Endothelial cell of umbilical vein (primary cell): Measurements from ENCODE around the gene CRHR1. TPM values are rescaled to one million over a fixed set of nuclear protein-coding genes. Genes with fewer than 3 reads are reported as not detected.

ENCODE experiments used
- BruUV-seq: library from RNA; stranded (reverse); fragments of 400-500 nt; replicated peaks from 2 replicates; lab custom pipeline; 2021; lab: Mats Ljungman, UMichigan
- CTCF ChIA-PET: fragments of 300-600, 350-600 bp; sonication (Branson Sonifier 250); formaldehyde crosslinking; loops from one replicate; lab custom pipeline; 2021; ENCODE audit warnings: antibody characterized with exemption, inconsistent platforms; lab: Charles Lee
- POLR2A ChIA-PET: fragments of 300-600, 350-600 bp; sonication (Branson Sonifier 250); formaldehyde crosslinking; loops from one replicate; lab custom pipeline; 2021; ENCODE audit warnings: antibody characterized with exemption, inconsistent platforms; lab: Charles Lee
- DNase-seq: peaks from one replicate; pipeline ENCODE4 v3.0.0-alpha.2; 2011; ENCODE audit warnings: low read depth, low spot score
- FAIRE-seq: peaks from 2 replicates; lab custom pipeline; 2011; peaks lifted over from hg19 to GRCh38; lab: Jason Lieb, UNC
- H2AFZ ChIP-seq: 2 replicates; pipeline ENCODE4 v1.6.0; 2012; ENCODE audit warnings: low read depth, low read length, control low read depth, inconsistent platforms
- H3K27ac ChIP-seq: 2 replicates; pipeline ENCODE4 v1.5.1; 2011; ENCODE audit warnings: low read depth, mild to moderate bottlenecking, control low read depth, low read length, moderate library complexity; ENCODE audit not compliant: insufficient read depth
- H3K27me3 ChIP-seq, 2 experiments: 2 replicates each; pipeline versions ENCODE4 v1.6.0 to v1.6.1; 2011; ENCODE audit warnings: low read length in 2 of 2, mixed read lengths in 1 of 2; ENCODE audit not compliant: control insufficient read depth in 2 of 2, insufficient read depth in 2 of 2
- H3K36me3 ChIP-seq, 2 experiments: 2 replicates in 1 of 2; 3 replicates in 1 of 2; pipeline ENCODE4 v1.5.1; 2011; ENCODE audit warnings: low read length in 2 of 2, mild to moderate bottlenecking in 1 of 2, moderate library complexity in 1 of 2; ENCODE audit not compliant: control insufficient read depth in 2 of 2, insufficient read depth in 2 of 2; ENCODE audit errors: extremely low read depth in 1 of 2
- H3K4me1 ChIP-seq: 3 replicates; pipeline ENCODE4 v1.5.1; 2011; ENCODE audit warnings: mild to moderate bottlenecking, low read length; ENCODE audit not compliant: control insufficient read depth, insufficient read depth; ENCODE audit errors: extremely low read depth
- H3K4me2 ChIP-seq: 2 replicates; pipeline ENCODE4 v1.6.1; 2011; ENCODE audit warnings: low read length, control low read depth, mixed read lengths; ENCODE audit not compliant: insufficient read depth
- H3K4me3 ChIP-seq, 3 experiments: fragments of 200-600 bp in 1 of 3; sonication (generic), shearing (Covaris generic) in 1 of 3; replicated peaks in 1 of 3; 2 replicates each; pipeline ENCODE4 v1.5.1; 2011 to 2016; ENCODE audit warnings: control low read depth in 3 of 3, low read length in 3 of 3, mild to moderate bottlenecking in 2 of 3, inconsistent platforms in 1 of 3, low read depth in 1 of 3, moderate library complexity in 1 of 3; ENCODE audit not compliant: insufficient read depth in 1 of 3
- H3K79me2 ChIP-seq: 2 replicates; pipeline ENCODE4 v1.6.0; 2012; ENCODE audit warnings: low read length, inconsistent platforms; ENCODE audit not compliant: control insufficient read depth, insufficient read depth
- H3K9ac ChIP-seq: replicated peaks from 2 replicates; pipeline ENCODE3; 2011; ENCODE audit warnings: low read length, control low read depth; ENCODE audit not compliant: insufficient read depth; ENCODE audit errors: extremely low read depth
- H3K9me1 ChIP-seq: replicated peaks from 3 replicates; pipeline ENCODE4 v1.6.0; 2011; ENCODE audit warnings: mild to moderate bottlenecking, low read length; ENCODE audit not compliant: control insufficient read depth, insufficient read depth; ENCODE audit errors: extremely low read depth
- H3K9me3 ChIP-seq: replicated peaks from 2 replicates; pipeline ENCODE4 v1.5.1; 2012; ENCODE audit warnings: low read length, inconsistent platforms; ENCODE audit not compliant: control insufficient read depth, insufficient read depth
- H4K20me1 ChIP-seq: replicated peaks from 2 replicates; pipeline ENCODE3; 2011; ENCODE audit warnings: mild to moderate bottlenecking, low read length; ENCODE audit not compliant: control insufficient read depth, insufficient read depth; ENCODE audit errors: extremely low read depth
- EZH2 ChIP-seq: IDR thresholded peaks from 2 replicates; pipeline ENCODE4 v1.6.1; 2012; ENCODE audit warnings: borderline replicate concordance, low read depth, mild to moderate bottlenecking, moderate library complexity, low read length, inconsistent platforms; ENCODE audit not compliant: severe bottlenecking
- FOS ChIP-seq: IDR thresholded peaks from 2 replicates; pipeline ENCODE4 v1.6.1; 2011; ENCODE audit warnings: mild to moderate bottlenecking, low read length, moderate library complexity, borderline replicate concordance; ENCODE audit not compliant: insufficient read depth
- GATA2 ChIP-seq: IDR thresholded peaks from 2 replicates; pipeline ENCODE4 v1.7.0; 2011; ENCODE audit warnings: low read depth, mild to moderate bottlenecking, moderate library complexity, mixed read lengths, low read length; ENCODE audit not compliant: insufficient read length, insufficient read depth
- JUN ChIP-seq: IDR thresholded peaks from 2 replicates; pipeline ENCODE4 v1.6.1; 2011; ENCODE audit warnings: borderline replicate concordance, low read depth; ENCODE audit not compliant: insufficient read length, insufficient read depth
- MAX ChIP-seq: IDR thresholded peaks from 2 replicates; pipeline ENCODE4 v1.6.1; 2011; ENCODE audit not compliant: insufficient read depth, insufficient read length
- MYC ChIP-seq: IDR thresholded peaks from one replicate; pipeline ENCODE4 v1.6.1; 2011; ENCODE audit warnings: mild to moderate bottlenecking, low read depth, low read length
- POLR2A ChIP-seq: IDR thresholded peaks from 2 replicates; pipeline ENCODE4 v1.6.1; 2012; ENCODE audit warnings: low read depth, mild to moderate bottlenecking, control low read depth, low read length
- POLR2AphosphoS5 ChIP-seq: IDR thresholded peaks from 2 replicates; pipeline ENCODE4 v1.6.1; 2012; ENCODE audit warnings: low read depth, mild to moderate bottlenecking, control low read depth, low read length, moderate library complexity; ENCODE audit not compliant: insufficient read depth
- dilution Hi-C: fragments of 300-500 bp; cut with MboI; formaldehyde crosslinking; loops from one replicate; pipeline ENCODE4 v1.15.0; 2019; ENCODE audit warnings: low sequenced_read_pairs; ENCODE audit not compliant: extremely low pct_ligation_motif_present
- intact Hi-C: fragments of 100-400 bp; cut with micrococcal nuclease; formaldehyde crosslinking; loops from one replicate; pipeline ENCODE4 v1.10.0; 2022
- polyA plus RNA-seq, 4 experiments: library from polyadenylated mRNA; depleted of rRNA in 3 of 4; stranded (reverse) in 3 of 4; unstranded in 1 of 4; fragments of >200 nt; gene quantifications; 2 replicates each; pipeline versions ENCODE4 v1.2.1 to v1.2.3, GENCODE V29; 2011 to 2012; ENCODE audit warnings: missing spikeins in 1 of 4
- total RNA-seq: library from RNA; stranded (reverse); gene quantifications from 2 replicates; pipeline ENCODE4 v1.2.3, GENCODE V29; 2021
- TF ChIP-seq, protein P1 (sequence below), 2 donors: IDR thresholded peaks; 1 replicate in 1 of 2; 2 replicates in 1 of 2; pipeline ENCODE4 v1.5.1; 2011; ENCODE audit warnings: low read length in 2 of 2, mild to moderate bottlenecking in 2 of 2, moderate library complexity in 2 of 2, control low read depth in 1 of 2, inconsistent platforms in 1 of 2, low read depth in 1 of 2; ENCODE audit not compliant: insufficient read depth in 1 of 2; ENCODE audit errors: extremely low read depth in 1 of 2

The CRHR1 gene
- total and polyA plus RNA-seq, 2 donors (not counting 3 experiments of a cell fraction or from before 2014, with no cell fraction given): not detected

DNA sequence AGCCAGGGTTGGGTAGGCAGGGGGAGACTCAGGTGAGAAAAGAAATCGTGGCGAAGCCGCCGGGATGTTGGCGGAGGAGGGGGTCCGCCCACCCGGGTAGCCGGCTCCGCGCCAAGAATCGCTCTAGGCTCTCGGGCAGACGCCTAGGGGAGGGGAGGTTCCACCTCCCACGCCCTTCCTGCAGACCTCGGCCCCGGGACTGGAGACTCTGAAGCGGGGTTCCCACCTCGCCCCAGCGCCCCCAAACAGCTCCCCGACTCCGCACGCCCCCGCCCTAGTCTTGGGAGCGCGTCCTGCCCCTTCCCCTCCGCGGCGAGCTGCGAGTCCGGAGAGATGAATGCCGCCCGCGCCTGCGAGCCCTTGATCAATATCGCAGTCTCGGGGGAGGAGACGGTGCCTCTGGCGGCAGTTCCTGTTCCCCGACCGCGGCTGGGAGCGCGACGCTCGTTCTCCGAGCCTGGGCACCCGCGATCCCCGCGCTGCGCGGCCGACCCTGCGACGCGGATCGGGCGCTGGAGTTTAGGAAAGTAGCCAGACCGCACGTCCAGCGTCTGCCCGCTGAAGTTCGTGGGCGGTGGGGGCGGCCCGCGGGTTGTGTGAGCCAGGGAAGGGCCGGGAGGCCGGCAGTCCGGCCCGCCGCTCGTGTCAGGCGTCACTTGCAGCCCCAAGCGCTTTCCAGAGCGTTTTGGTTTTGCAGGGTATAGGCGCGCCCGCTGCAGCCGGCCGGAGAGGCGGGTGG lies 790 bp downstream of the CRHR1 start:
- peaks cover 8% of the 10 kb centered on the region for H3K4me1 ChIP-seq
- CTCF ChIA-PET: no interaction called here
- DNase-seq (peak; percentile 10), FAIRE-seq (no peak)
- H3K9me3 ChIP-seq: no peaks in the 10 kb centered on the region
- peak overlapping the region; percentile 34 for H3K4me2 ChIP-seq
- dilution Hi-C loops (no loop called here), intact Hi-C loops (loop anchor here (5.0 kb wide), 1 partner anchor 47 kb away; no protein-coding TSS in a partner anchor)
- no peaks in the 10 kb centered on the region for H4K20me1 ChIP-seq
- no peaks in the 10 kb centered on the region for H3K9me1 ChIP-seq
- TF ChIP-seq POLR2AphosphoS5 (no peak), EZH2 (peak; percentile 99), POLR2A (no peak)
- no peaks in the 10 kb centered on the region for H3K79me2 ChIP-seq
- H3K4me3 ChIP-seq: no peak overlapping the region
- H3K36me3 ChIP-seq: no peaks in the 10 kb centered on the region
- BruUV-seq: no TSS peak
- H3K27me3 ChIP-seq: peaks cover 68 to 73% of the 10 kb centered on the region in 2 experiments
- H3K27ac ChIP-seq: no peak overlapping the region
- POLR2A ChIA-PET: no interaction called here
- peak overlapping the region; percentile 42 for H2AFZ ChIP-seq
- no peak overlapping the region for H3K9ac ChIP-seq

DNA sequence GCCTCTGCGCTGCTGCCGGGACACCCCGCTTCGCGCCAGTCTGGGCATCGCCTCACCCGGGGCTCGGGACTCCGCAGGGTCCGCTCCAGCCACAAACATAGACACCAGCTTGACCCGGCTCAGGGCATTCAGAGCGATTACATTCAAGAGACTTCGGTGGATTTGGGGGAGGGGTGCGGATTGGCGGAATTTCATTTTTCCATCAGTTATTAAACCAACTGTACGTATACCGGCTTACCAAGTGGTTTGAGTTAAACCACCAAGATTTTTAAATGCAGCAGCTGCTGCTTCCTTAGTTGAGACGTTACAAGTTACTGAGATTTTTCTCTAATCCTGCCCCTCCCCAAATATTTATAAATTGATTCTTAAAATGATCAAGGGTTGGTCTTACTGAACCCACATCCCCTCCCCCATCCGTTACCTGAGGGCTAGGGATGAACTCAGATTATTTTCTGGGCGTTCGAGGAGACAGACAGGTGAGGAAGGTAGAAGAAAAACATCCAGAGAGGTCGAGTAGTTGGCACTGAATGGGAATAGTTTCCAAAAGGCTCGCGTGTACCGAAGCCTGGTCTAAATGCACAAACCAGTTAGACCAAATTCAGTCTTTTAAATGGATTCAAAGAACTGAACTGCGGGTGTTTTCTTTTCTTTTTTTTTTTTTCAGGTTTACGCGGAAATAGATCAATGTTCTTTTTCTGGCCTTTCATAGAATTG lies 1.5 kb downstream of the CRHR1 start:
- H3K79me2 ChIP-seq: no peaks in the 10 kb centered on the region

More for the DNA sequence above, 1.5 kb downstream of the CRHR1 start:
- FAIRE-seq: no peak
- H3K36me3 ChIP-seq: no peaks in the 10 kb centered on the region
- no peak overlapping the region for H3K4me3 ChIP-seq
- ChIA-PET CTCF (no interaction called here), POLR2A (no interaction called here)
- dilution Hi-C loops (no loop called here), intact Hi-C loops (no loop called here)
- TF ChIP-seq POLR2A (no peak), EZH2 (no peak), MYC (no peak), FOS (no peak), POLR2AphosphoS5 (no peak), JUN (no peak), GATA2 (no peak), MAX (no peak)
- TF ChIP-seq, protein P1, sequence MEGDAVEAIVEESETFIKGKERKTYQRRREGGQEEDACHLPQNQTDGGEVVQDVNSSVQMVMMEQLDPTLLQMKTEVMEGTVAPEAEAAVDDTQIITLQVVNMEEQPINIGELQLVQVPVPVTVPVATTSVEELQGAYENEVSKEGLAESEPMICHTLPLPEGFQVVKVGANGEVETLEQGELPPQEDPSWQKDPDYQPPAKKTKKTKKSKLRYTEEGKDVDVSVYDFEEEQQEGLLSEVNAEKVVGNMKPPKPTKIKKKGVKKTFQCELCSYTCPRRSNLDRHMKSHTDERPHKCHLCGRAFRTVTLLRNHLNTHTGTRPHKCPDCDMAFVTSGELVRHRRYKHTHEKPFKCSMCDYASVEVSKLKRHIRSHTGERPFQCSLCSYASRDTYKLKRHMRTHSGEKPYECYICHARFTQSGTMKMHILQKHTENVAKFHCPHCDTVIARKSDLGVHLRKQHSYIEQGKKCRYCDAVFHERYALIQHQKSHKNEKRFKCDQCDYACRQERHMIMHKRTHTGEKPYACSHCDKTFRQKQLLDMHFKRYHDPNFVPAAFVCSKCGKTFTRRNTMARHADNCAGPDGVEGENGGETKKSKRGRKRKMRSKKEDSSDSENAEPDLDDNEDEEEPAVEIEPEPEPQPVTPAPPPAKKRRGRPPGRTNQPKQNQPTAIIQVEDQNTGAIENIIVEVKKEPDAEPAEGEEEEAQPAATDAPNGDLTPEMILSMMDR (IDR thresholded peaks at IDR 0.05; ENCODE audit: extremely low read depth in 1 of 2, insufficient read depth in 1 of 2, low read depth in 1 of 2, low read length in 2 of 2): no peak
- H3K9me3 ChIP-seq: no peaks in the 10 kb centered on the region
- no TSS peak for BruUV-seq
- no peaks in the 10 kb centered on the region for H3K9me1 ChIP-seq
- no peak overlapping the region for H3K27ac ChIP-seq
- no peak overlapping the region for H3K9ac ChIP-seq
- DNase-seq: no peak
- H4K20me1 ChIP-seq: no peaks in the 10 kb centered on the region
- H3K27me3 ChIP-seq: peaks cover 74 to 78% of the 10 kb centered on the region in 2 experiments
- peaks cover 8% of the 10 kb centered on the region for H3K4me1 ChIP-seq
- no peak overlapping the region for H2AFZ ChIP-seq
- H3K4me2 ChIP-seq: no peak overlapping the region
